ENCODE measurements around the gene PUS7L.

DNA sequence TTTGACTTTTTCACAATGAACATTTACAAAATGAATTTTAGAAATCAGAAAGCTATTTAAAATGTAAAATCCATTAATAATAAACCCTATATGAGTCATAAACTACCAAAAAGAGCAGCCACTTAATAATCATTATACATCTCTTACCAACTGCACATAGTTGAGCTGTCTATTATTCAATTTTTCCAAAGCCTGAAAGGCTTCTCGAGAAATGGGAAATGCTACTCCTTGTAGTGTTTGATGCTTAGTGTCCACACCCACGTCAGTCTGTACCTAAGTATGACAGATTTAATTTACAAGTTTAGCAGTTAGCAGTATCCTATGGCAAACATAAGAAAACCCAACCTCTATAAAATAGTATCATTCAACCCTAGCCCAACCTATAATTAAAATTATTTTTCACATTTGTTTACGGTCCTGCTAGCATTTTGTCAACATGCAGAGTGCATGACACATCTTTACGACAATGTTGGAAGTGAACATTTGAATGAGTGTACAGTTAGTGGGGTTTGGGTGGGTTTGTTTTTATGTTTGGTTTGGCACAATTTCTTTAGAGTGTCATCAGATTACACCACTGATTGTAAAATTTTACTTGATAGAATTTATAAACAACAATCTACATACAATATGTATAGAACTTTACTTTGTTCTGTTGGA is 39.1 kb upstream of the PUS7L start:
- TF ChIP-seq EZH2 (optimal IDR thresholded peaks at IDR 0.05; ENCODE audit: low read depth, low read length) (no peak), EZH2phosphoT487 (IDR thresholded peaks at IDR 0.05; ENCODE audit: low read length) (no peak)
- TF ChIP-seq, protein P1, sequence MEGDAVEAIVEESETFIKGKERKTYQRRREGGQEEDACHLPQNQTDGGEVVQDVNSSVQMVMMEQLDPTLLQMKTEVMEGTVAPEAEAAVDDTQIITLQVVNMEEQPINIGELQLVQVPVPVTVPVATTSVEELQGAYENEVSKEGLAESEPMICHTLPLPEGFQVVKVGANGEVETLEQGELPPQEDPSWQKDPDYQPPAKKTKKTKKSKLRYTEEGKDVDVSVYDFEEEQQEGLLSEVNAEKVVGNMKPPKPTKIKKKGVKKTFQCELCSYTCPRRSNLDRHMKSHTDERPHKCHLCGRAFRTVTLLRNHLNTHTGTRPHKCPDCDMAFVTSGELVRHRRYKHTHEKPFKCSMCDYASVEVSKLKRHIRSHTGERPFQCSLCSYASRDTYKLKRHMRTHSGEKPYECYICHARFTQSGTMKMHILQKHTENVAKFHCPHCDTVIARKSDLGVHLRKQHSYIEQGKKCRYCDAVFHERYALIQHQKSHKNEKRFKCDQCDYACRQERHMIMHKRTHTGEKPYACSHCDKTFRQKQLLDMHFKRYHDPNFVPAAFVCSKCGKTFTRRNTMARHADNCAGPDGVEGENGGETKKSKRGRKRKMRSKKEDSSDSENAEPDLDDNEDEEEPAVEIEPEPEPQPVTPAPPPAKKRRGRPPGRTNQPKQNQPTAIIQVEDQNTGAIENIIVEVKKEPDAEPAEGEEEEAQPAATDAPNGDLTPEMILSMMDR (IDR thresholded peaks at IDR 0.05; ENCODE audit: low read length), result no peak
